Spleen (tissue), 11 donors: ENCODE results near the gene MCCD1. TPM values are rescaled to one million over a fixed set of nuclear protein-coding genes. Genes with fewer than 3 reads are reported as not detected.
A peak's percentile ranks its signal among the peaks of the same experiment; 100 is the strongest.

Source experiments
- DNase-seq: peaks from one replicate; pipeline ENCODE4 v3.0.0-alpha.2; 2020
- H3K27ac ChIP-seq, 8 donors: fragments of 200-600 bp; sonication (generic) in 7 of 8; 1 replicate in 4 of 8; 2 replicates in 4 of 8; pipeline versions ENCODE4 v1.5.0 to v1.8.0; 2016 to 2021; ENCODE audit warnings: inconsistent platforms in 4 of 8, mild to moderate bottlenecking in 4 of 8, moderate library complexity in 1 of 8
- H3K27me3 ChIP-seq, 7 donors: fragments of 200-600 bp; sonication (generic) in 6 of 7; replicated peaks in 1 of 7; 1 replicate in 4 of 7; 2 replicates in 3 of 7; pipeline versions ENCODE4 v1.5.0 to v1.8.0; 2016 to 2021; ENCODE audit warnings: inconsistent platforms in 3 of 7, mild to moderate bottlenecking in 1 of 7
- H3K36me3 ChIP-seq, 6 donors: fragments of 200-600 bp; sonication (generic) in 5 of 6; 1 replicate in 4 of 6; 2 replicates in 2 of 6; pipeline versions ENCODE4 v1.5.0 to v1.8.0; 2016 to 2021; ENCODE audit warnings: inconsistent platforms in 2 of 6
- H3K4me1 ChIP-seq, 6 donors: fragments of 200-600 bp; sonication (generic) in 5 of 6; 1 replicate in 3 of 6; 2 replicates in 3 of 6; pipeline versions ENCODE4 v1.5.0 to v1.8.0; 2016 to 2021; ENCODE audit warnings: inconsistent platforms in 3 of 6
- H3K4me3 ChIP-seq, 8 donors: fragments of 200-600 bp; sonication (generic) in 7 of 8; 1 replicate in 4 of 8; 2 replicates in 4 of 8; pipeline versions ENCODE4 v1.5.0 to v1.8.0; 2016 to 2021; ENCODE audit warnings: inconsistent platforms in 4 of 8, mild to moderate bottlenecking in 4 of 8, moderate library complexity in 2 of 8
- H3K9me3 ChIP-seq, 8 donors: fragments of 200-600 bp; sonication (generic) in 7 of 8; 1 replicate in 4 of 8; 2 replicates in 4 of 8; pipeline versions ENCODE4 v1.5.0 to v1.8.0; 2016 to 2021; ENCODE audit warnings: inconsistent platforms in 4 of 8
- CTCF ChIP-seq, 11 experiments: fragments of 200-600 bp in 7 of 11; fragments of 450-650 bp in 4 of 11; sonication (generic) in 4 of 11; IDR thresholded peaks in 8 of 11; conservative IDR thresholded peaks in 3 of 11; 1 replicate in 7 of 11; 2 replicates in 4 of 11; pipeline versions ENCODE4 v1.4.0 to v1.8.0; 2016 to 2021; ENCODE audit warnings: antibody characterized with exemption in 11 of 11, inconsistent platforms in 4 of 11, mild to moderate bottlenecking in 1 of 11
- POLR2A ChIP-seq, 3 donors: fragments of 450-650 bp; IDR thresholded peaks; one replicate each; pipeline ENCODE4 v1.5.1; 2017; ENCODE audit warnings: antibody characterized with exemption in 3 of 3, mild to moderate bottlenecking in 1 of 3
- POLR2AphosphoS5 ChIP-seq, 3 donors: sonication (generic); formaldehyde crosslinking; IDR thresholded peaks; one replicate each; pipeline ENCODE4 v1.5.1; 2017; ENCODE audit warnings: antibody characterized with exemption in 3 of 3
- WGBS, 5 donors: extraction: QIAGEN DNeasy Blood & Tissue Kit in 3 of 5; methylation state at CpG; one replicate each; pipeline versions ENCODE4 v1.1.5 to v1.1.7; 2013 to 2018; 5-methylcytosine and 5-hydroxymethylcytosine counted together
- intact Hi-C: fragments of 100-400 bp; cut with DNase I; formaldehyde crosslinking; loops from one replicate; pipeline ENCODE4 v1.15.0; 2023; ENCODE audit warnings: low total_unique reads
- polyA plus RNA-seq, 3 donors: library from polyadenylated mRNA; stranded (reverse); fragments of 200-250 nt; gene quantifications; one replicate each; pipeline ENCODE4 v1.2.1, GENCODE V29; 2013
- total RNA-seq, 7 donors: library from RNA; depleted of rRNA in 3 of 7; stranded (reverse); fragments of >200 nt in 3 of 7; fragmentation: NEBNext Ultra II Directional in 4 of 7; extraction: Animal tissue kit (Norgen Biotek cat#: 25700) in 4 of 7; gene quantifications; one replicate each; pipeline versions ENCODE4 v1.1.0 to v1.2.1, GENCODE V29; 2016 to 2021
- donor health status: healthy with polysubstance abuse.
- donor health status: DM: no; HTN: no; CAD: no; lungs with moderate emphysema.
- donor health status: DM: no; HTN: no; CAD: no.
- donor health status: Bipolar disorder and iron deficiency.
- donor health status: healthy.
- donor health status: DM: no; HTN: no; CAD: no.
- donor health status: DM: yes; HTN: yes; CAD: no.

The MCCD1 gene
- total and polyA plus RNA-seq, 10 donors, result not detected

DNA sequence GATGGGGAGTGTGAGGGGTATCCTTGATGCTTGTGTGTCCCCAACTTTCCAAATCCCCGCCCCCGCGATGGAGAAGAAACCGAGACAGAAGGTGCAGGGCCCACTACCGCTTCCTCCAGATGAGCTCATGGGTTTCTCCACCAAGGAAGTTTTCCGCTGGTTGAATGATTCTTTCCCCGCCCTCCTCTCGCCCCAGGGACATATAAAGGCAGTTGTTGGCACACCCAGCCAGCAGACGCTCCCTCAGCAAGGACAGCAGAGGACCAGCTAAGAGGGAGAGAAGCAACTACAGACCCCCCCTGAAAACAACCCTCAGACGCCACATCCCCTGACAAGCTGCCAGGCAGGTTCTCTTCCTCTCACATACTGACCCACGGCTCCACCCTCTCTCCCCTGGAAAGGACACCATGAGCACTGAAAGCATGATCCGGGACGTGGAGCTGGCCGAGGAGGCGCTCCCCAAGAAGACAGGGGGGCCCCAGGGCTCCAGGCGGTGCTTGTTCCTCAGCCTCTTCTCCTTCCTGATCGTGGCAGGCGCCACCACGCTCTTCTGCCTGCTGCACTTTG is 46.7 kb downstream of the MCCD1 start, which contains the start of gene TNF:
TSS of gene TNF (plus strand) at position 231 of the 567 bp plus-strand sequence. CDS start at position 408, 177 bp downstream.
- peak; percentile 89 for DNase-seq

DNA sequence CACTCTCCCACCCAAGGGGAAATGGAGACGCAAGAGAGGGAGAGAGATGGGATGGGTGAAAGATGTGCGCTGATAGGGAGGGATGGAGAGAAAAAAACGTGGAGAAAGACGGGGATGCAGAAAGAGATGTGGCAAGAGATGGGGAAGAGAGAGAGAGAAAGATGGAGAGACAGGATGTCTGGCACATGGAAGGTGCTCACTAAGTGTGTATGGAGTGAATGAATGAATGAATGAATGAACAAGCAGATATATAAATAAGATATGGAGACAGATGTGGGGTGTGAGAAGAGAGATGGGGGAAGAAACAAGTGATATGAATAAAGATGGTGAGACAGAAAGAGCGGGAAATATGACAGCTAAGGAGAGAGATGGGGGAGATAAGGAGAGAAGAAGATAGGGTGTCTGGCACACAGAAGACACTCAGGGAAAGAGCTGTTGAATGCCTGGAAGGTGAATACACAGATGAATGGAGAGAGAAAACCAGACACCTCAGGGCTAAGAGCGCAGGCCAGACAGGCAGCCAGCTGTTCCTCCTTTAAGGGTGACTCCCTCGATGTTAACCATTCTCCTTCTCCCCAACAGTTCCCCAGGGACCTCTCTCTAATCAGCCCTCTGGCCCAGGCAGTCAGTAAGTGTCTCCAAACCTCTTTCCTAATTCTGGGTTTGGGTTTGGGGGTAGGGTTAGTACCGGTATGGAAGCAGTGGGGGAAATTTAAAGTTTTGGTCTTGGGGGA is 47.4 kb downstream of the MCCD1 start:
- 40 to 56% (median 52%) methylated on average over 8 of the region's 8 CpGs for WGBS, 5 donors
- Histone ChIP-seq H3K9me3 (no peaks in the 10 kb centered on the region), H3K27ac (peak overlapping the region; percentile 75 to 98 (median 86)), H3K4me3 (peak overlapping the region; percentile 58 to 97 (median 64)), H3K4me1 (peaks cover 35 to 97% (median 84%) of the 10 kb centered on the region in 6 donors), H3K27me3 (no peaks in the 10 kb centered on the region), H3K36me3 (peaks cover 0 to 22% (median 1%) of the 10 kb centered on the region in 6 donors)
- TF ChIP-seq CTCF (IDR thresholded peaks at IDR 0.05 in 8 of 11, conservative IDR thresholded peaks at IDR 0.05 in 3 of 11) (no peak), POLR2AphosphoS5 (IDR thresholded peaks at IDR 0.05) (no peak), POLR2A (IDR thresholded peaks at IDR 0.05) (no peak)
- intact Hi-C loops, result no loop called here
- no peak for DNase-seq

More for the DNA sequence above, 46.7 kb downstream of the MCCD1 start, which contains the start of gene TNF:
- H3K9me3 ChIP-seq, result no peaks in the 10 kb centered on the region
- peak within 1 kb of the TSS; percentile 58 to 97 (median 64) for H3K4me3 ChIP-seq
- H3K4me1 ChIP-seq, result peaks cover 37 to 100% (median 84%) of the 10 kb centered on the region in 6 donors
- intact Hi-C loops, result no loop called here
- TF ChIP-seq POLR2A (IDR thresholded peaks at IDR 0.05), result peak; percentile 60 to 95 (median 93)
- TF ChIP-seq CTCF (IDR thresholded peaks at IDR 0.05 in 8 of 11, conservative IDR thresholded peaks at IDR 0.05 in 3 of 11), result no peak
- TF ChIP-seq POLR2AphosphoS5 (IDR thresholded peaks at IDR 0.05), result peak; percentile 71 to 100 (median 92)
- H3K27ac ChIP-seq, result peak within 1 kb of the TSS; percentile 75 to 98 (median 86)
- H3K27me3 ChIP-seq, result no peaks in the 10 kb centered on the region
- H3K36me3 ChIP-seq, result peaks cover 0 to 22% (median 1%) of the 10 kb centered on the region in 6 donors
- 12 to 35% (median 19%) methylated on average over 13 to 19 of the region's 19 CpGs for whole genome bisulfite sequencing, 5 donors

DNA sequence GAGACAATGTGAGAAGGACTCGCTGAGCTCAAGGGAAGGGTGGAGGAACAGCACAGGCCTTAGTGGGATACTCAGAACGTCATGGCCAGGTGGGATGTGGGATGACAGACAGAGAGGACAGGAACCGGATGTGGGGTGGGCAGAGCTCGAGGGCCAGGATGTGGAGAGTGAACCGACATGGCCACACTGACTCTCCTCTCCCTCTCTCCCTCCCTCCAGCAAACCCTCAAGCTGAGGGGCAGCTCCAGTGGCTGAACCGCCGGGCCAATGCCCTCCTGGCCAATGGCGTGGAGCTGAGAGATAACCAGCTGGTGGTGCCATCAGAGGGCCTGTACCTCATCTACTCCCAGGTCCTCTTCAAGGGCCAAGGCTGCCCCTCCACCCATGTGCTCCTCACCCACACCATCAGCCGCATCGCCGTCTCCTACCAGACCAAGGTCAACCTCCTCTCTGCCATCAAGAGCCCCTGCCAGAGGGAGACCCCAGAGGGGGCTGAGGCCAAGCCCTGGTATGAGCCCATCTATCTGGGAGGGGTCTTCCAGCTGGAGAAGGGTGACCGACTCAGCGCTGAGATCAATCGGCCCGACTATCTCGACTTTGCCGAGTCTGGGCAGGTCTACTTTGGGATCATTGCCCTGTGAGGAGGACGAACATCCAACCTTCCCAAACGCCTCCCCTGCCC is 48.3 kb downstream of the MCCD1 start:
- no peaks in the 10 kb centered on the region for H3K27me3 ChIP-seq
- intact Hi-C loops, result no loop called here
- H3K36me3 ChIP-seq, result peaks cover 0 to 22% (median 1%) of the 10 kb centered on the region in 6 donors
- H3K4me1 ChIP-seq, result peaks cover 35 to 94% (median 80%) of the 10 kb centered on the region in 6 donors
- peak; percentile 88 for DNase-seq
- TF ChIP-seq POLR2AphosphoS5 (IDR thresholded peaks at IDR 0.05) (peak; percentile 61 to 80 (median 72)), POLR2A (IDR thresholded peaks at IDR 0.05) (no peak)
- H3K27ac ChIP-seq, result peak overlapping the region in 7 of 8 donors; percentile 36 to 98 (median 91)
- H3K4me3 ChIP-seq, result peak overlapping the region; percentile 58 to 97 (median 64)
- no peaks in the 10 kb centered on the region for H3K9me3 ChIP-seq
- WGBS, 5 donors, result 67 to 79% (median 70%) methylated on average over 19 of the region's 19 CpGs

DNA sequence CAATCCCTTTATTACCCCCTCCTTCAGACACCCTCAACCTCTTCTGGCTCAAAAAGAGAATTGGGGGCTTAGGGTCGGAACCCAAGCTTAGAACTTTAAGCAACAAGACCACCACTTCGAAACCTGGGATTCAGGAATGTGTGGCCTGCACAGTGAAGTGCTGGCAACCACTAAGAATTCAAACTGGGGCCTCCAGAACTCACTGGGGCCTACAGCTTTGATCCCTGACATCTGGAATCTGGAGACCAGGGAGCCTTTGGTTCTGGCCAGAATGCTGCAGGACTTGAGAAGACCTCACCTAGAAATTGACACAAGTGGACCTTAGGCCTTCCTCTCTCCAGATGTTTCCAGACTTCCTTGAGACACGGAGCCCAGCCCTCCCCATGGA is 48.8 kb downstream of the MCCD1 start:
- peak overlapping the region in 7 of 8 donors; percentile 58 to 97 (median 65) for H3K4me3 ChIP-seq
- intact Hi-C loops, result no loop called here
- peaks cover 0 to 22% (median 1%) of the 10 kb centered on the region in 6 donors for H3K36me3 ChIP-seq
- peak overlapping the region in 7 of 8 donors; percentile 36 to 98 (median 91) for H3K27ac ChIP-seq
- peaks cover 40 to 94% (median 85%) of the 10 kb centered on the region in 6 donors for H3K4me1 ChIP-seq
- TF ChIP-seq POLR2A (IDR thresholded peaks at IDR 0.05) (no peak), POLR2AphosphoS5 (IDR thresholded peaks at IDR 0.05) (no peak), CTCF (IDR thresholded peaks at IDR 0.05 in 8 of 11, conservative IDR thresholded peaks at IDR 0.05 in 3 of 11) (no peak)
- 75 to 86% (median 84%) methylated on average over 3 of the region's 3 CpGs for WGBS, 5 donors
- no peaks in the 10 kb centered on the region for H3K9me3 ChIP-seq
- H3K27me3 ChIP-seq, result no peaks in the 10 kb centered on the region
- DNase-seq, result peak; percentile 30
